NB4 (cell line): Measurements from ENCODE around the gene SECISBP2L.

Experiments
- DNase-seq: peaks from one replicate; pipeline ENCODE4 v3.0.0; 2010; ENCODE audit warnings: low read depth
- H3K4me3 ChIP-seq: one replicate; pipeline ENCODE4 v1.5.1; 2011; ENCODE audit warnings: mild to moderate bottlenecking, low read depth, low read length, moderate library complexity
- MYC ChIP-seq: IDR thresholded peaks from 2 replicates; pipeline ENCODE4 v1.6.1; 2011; ENCODE audit warnings: low read depth, low read length
- POLR2A ChIP-seq: IDR thresholded peaks from 2 replicates; pipeline ENCODE4 v1.6.1; 2011; ENCODE audit warnings: mild to moderate bottlenecking; ENCODE audit not compliant: insufficient read length; ENCODE audit errors: extremely low read depth
- TF ChIP-seq, protein P1 (sequence below): IDR thresholded peaks from 2 replicates; pipeline ENCODE4 v1.6.1; 2011; ENCODE audit warnings: low read depth, low read length
- TF ChIP-seq, protein P2 (sequence below): IDR thresholded peaks from one replicate; pipeline ENCODE4 v1.5.1; 2012; ENCODE audit warnings: low read depth, low read length

The SECISBP2L gene

GRCh38 chr15:49042165-49042564, 4.1 kb downstream of the SECISBP2L start:
- TF ChIP-seq MYC (no peak), POLR2A (no peak)
- TF ChIP-seq, protein P1, sequence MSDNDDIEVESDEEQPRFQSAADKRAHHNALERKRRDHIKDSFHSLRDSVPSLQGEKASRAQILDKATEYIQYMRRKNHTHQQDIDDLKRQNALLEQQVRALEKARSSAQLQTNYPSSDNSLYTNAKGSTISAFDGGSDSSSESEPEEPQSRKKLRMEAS = no peak
- TF ChIP-seq, protein P2, sequence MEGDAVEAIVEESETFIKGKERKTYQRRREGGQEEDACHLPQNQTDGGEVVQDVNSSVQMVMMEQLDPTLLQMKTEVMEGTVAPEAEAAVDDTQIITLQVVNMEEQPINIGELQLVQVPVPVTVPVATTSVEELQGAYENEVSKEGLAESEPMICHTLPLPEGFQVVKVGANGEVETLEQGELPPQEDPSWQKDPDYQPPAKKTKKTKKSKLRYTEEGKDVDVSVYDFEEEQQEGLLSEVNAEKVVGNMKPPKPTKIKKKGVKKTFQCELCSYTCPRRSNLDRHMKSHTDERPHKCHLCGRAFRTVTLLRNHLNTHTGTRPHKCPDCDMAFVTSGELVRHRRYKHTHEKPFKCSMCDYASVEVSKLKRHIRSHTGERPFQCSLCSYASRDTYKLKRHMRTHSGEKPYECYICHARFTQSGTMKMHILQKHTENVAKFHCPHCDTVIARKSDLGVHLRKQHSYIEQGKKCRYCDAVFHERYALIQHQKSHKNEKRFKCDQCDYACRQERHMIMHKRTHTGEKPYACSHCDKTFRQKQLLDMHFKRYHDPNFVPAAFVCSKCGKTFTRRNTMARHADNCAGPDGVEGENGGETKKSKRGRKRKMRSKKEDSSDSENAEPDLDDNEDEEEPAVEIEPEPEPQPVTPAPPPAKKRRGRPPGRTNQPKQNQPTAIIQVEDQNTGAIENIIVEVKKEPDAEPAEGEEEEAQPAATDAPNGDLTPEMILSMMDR = no peak
- H3K4me3 ChIP-seq = no peak overlapping the region
- DNase-seq = no peak

GRCh38 chr15:49041426-49041825, 4.8 kb downstream of the SECISBP2L start:
- no peak for DNase-seq
- H3K4me3 ChIP-seq = no peak overlapping the region
- TF ChIP-seq POLR2A (no peak), MYC (no peak)
- TF ChIP-seq, protein P2 = no peak
- TF ChIP-seq, protein P1 = no peak

DNA sequence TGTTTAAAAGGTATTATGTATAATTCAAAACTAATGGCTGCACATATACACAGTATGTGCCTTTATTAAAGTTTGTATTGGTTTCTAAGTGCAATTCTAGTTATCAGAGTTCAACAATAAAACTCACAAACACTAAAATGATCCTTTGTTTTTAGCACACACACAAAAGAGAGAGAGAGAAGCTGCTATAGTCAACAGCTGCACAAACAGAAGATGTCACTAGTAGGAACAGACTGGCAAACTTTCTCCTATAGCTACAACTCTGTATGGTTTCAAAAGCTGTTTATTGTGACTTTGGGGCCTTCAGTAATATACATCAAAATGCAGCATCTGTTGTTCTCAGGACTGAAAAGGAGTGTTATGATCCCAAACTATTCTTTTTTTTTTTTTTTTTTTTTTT, 6.1 kb downstream of the SECISBP2L start:
- no peak for TF ChIP-seq MYC
- TF ChIP-seq, protein P2 = no peak
- TF ChIP-seq POLR2A = no peak
- TF ChIP-seq, protein P1 = no peak
- H3K4me3 ChIP-seq = no peak overlapping the region
- DNase-seq = no peak

DNA sequence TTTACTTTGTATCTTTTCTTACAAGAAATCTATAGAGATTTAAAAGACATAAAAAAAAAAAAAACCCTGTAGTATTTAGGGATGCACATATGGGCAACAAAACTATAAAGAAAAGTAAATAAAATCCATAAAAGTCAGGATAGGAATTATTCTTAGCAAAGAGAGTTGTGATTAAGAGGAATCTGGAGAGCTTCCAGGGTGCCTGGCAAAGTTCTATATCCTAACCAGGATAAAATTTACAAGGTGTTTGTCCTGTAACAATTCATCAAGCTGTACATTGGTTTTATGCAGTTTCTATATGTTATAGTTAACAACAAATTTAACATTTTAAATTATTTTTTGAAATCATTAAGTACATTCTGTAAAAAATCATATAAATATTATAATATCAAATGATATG, 7.9 kb downstream of the SECISBP2L start:
- no peak overlapping the region for H3K4me3 ChIP-seq
- TF ChIP-seq POLR2A (no peak), MYC (no peak)
- TF ChIP-seq, protein P2 = no peak
- TF ChIP-seq, protein P1 = no peak
- no peak for DNase-seq

GRCh38 chr15:49037546-49037940, 8.7 kb downstream of the SECISBP2L start:
- no peak for TF ChIP-seq MYC
- TF ChIP-seq, protein P1 = no peak
- TF ChIP-seq POLR2A = no peak
- TF ChIP-seq, protein P2 = no peak
- H3K4me3 ChIP-seq = no peak overlapping the region
- DNase-seq = no peak
